Neutrophil (primary cell): Measurements from ENCODE around the gene TTC33.
"Not testable (repeated sequence)": the region's sequence is repeated elsewhere in the genome, so short reads cannot be mapped to it uniquely, and the experiment has no call there.

Source experiments
- H3K27ac ChIP-seq: fragments of 200-600 bp; sonication (generic); 2 replicates; pipeline ENCODE4 v1.5.1; 2016; ENCODE audit warnings: mild to moderate bottlenecking, moderate library complexity
- H3K27me3 ChIP-seq: fragments of 200-600 bp; sonication (generic); 2 replicates; pipeline ENCODE4 v1.6.0; 2016; ENCODE audit warnings: mild to moderate bottlenecking
- H3K36me3 ChIP-seq: fragments of 200-600 bp; sonication (generic); 2 replicates; pipeline ENCODE4 v1.5.1; 2017
- H3K4me1 ChIP-seq, 2 experiments: fragments of 200-600 bp in 1 of 2; sonication (generic) in 1 of 2; 1 replicate in 1 of 2; 2 replicates in 1 of 2; pipeline versions ENCODE4 v1.5.1 to v1.6.1; 2013 to 2016; ENCODE audit warnings: low read depth in 1 of 2, low read length in 1 of 2, mild to moderate bottlenecking in 1 of 2, moderate library complexity in 1 of 2; ENCODE audit not compliant: control insufficient read depth in 1 of 2, insufficient read depth in 1 of 2
- H3K4me3 ChIP-seq, 2 experiments: fragments of 200-600 bp in 1 of 2; sonication (generic) in 1 of 2; 1 replicate in 1 of 2; 2 replicates in 1 of 2; pipeline ENCODE4 v1.5.1; 2013 to 2016; ENCODE audit warnings: low read depth in 1 of 2, low read length in 1 of 2, mild to moderate bottlenecking in 1 of 2, moderate library complexity in 1 of 2
- H3K9me3 ChIP-seq: fragments of 200-600 bp; sonication (generic); 2 replicates; pipeline ENCODE4 v1.5.1; 2016
- TF ChIP-seq, protein P1 (sequence below): fragments of 200-600 bp; sonication (generic); IDR thresholded peaks from 2 replicates; pipeline ENCODE4 v1.5.1; 2016; ENCODE audit warnings: antibody characterized with exemption

Gene TTC33

DNA sequence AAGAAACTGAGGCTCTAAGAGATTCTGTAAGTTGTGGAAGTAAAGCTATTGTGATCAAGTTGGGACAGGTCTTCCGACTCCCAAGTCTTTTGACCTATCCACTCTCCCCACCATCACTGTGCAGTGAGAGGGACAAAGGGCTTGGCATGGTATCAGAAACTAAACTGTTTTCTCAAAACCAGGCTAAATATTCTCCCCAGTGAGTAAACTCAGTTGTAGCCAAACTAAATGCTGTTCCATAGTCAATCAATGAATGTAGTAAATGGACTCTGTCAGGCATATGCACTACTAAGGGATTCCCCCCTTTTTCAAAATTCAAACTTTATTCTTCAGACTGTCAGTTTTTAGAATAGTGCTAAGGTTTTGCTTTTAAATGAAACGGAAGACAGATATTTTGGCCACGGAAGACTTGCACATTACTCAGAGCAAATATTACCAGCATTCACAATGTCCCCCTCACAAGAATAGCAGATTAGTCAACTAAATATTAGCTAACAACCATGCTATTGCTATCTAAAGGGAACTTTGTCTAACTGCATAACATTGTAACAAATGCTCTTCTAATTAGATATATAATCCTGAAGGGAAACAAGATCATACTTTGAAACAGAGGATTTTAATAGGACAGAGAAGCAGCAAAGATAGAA lies 35.3 kb upstream of the TTC33 start:
- Histone ChIP-seq H3K27ac (peak overlapping the region; percentile 68), H3K4me1 (peaks cover 59 to 70% of the 10 kb centered on the region in 2 experiments)

DNA sequence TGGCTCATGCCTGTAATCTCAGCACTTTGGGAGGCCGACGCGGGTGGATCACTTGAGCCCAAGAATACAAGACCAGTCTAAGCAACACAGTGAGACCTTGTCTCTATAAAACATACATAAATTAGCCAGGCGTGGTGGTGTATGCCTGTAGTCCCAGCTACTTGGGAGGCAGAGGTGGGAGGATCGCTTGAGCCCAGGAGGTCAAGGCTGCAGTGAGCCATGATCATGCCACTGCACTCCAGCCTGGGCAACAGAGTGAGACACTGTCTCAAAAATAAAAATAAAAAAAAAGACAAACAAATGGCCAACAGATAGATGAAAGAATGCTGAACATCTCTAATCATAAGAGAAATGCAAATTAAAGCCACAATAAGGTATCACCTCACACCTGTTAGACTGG lies 33.2 kb upstream of the TTC33 start:
- not testable (repeated sequence) for H3K9me3 ChIP-seq, H3K36me3 ChIP-seq, H3K27me3 ChIP-seq, H3K4me3 ChIP-seq
- Histone ChIP-seq H3K27ac (peak overlapping the region; percentile 68), H3K4me1 (peaks cover 49 to 66% of the 10 kb centered on the region in 2 experiments)

More for the DNA sequence above, 35.3 kb upstream of the TTC33 start:
- Histone ChIP-seq H3K4me3 (no peak overlapping the region), H3K27me3 (no peaks in the 10 kb centered on the region), H3K9me3 (no peaks in the 10 kb centered on the region), H3K36me3 (no peaks in the 10 kb centered on the region)
- TF ChIP-seq, protein P1, sequence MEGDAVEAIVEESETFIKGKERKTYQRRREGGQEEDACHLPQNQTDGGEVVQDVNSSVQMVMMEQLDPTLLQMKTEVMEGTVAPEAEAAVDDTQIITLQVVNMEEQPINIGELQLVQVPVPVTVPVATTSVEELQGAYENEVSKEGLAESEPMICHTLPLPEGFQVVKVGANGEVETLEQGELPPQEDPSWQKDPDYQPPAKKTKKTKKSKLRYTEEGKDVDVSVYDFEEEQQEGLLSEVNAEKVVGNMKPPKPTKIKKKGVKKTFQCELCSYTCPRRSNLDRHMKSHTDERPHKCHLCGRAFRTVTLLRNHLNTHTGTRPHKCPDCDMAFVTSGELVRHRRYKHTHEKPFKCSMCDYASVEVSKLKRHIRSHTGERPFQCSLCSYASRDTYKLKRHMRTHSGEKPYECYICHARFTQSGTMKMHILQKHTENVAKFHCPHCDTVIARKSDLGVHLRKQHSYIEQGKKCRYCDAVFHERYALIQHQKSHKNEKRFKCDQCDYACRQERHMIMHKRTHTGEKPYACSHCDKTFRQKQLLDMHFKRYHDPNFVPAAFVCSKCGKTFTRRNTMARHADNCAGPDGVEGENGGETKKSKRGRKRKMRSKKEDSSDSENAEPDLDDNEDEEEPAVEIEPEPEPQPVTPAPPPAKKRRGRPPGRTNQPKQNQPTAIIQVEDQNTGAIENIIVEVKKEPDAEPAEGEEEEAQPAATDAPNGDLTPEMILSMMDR = no peak

DNA sequence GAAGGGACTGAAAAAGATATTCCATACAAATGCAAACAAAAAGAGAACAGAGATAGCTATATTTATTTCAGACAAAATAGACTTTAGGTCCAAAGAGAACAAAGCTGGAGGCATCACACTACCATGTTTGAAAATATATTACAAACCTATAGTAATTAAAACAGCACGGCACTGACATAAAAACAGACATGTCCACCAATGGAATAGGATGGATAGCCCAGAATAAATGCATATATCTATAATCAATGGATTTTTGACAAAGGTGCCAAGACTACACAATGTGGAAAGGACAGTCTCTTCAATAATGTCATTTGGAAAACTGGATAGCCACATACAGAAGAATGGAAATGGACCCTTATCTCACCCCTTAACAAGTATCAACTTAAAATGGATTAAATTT lies 32.2 kb upstream of the TTC33 start:
- H3K36me3 ChIP-seq = no peaks in the 10 kb centered on the region
- H3K4me3 ChIP-seq = no peak overlapping the region
- H3K9me3 ChIP-seq = no peaks in the 10 kb centered on the region
- H3K4me1 ChIP-seq = peaks cover 44 to 62% of the 10 kb centered on the region in 2 experiments
- H3K27me3 ChIP-seq = no peaks in the 10 kb centered on the region
- TF ChIP-seq, protein P1 = no peak
- peak overlapping the region; percentile 68 for H3K27ac ChIP-seq

DNA sequence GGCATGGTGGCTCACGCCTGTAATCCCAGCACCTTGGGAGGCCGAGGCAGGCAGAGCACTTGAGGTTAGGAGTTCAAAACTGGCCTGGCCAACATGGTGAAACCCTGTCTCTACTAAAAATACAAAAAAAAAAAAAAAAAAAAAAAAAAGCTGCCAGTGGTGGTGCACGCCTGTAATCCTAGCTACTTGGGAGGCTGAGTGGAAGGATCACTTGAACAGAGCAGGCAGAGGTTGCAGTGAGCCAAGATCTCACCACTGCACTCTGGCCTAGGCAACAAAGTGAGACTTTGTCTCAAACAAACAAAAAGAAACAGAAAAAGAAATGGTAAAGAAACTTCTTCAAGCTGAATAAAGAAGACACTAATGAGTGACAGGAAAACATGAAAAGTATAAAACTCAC lies 30.9 kb upstream of the TTC33 start:
- H3K9me3 ChIP-seq, H3K4me3 ChIP-seq, H3K27ac ChIP-seq, H3K36me3 ChIP-seq, H3K27me3 ChIP-seq: not testable (repeated sequence)
- H3K4me1 ChIP-seq = peaks cover 45 to 64% of the 10 kb centered on the region in 2 experiments

DNA sequence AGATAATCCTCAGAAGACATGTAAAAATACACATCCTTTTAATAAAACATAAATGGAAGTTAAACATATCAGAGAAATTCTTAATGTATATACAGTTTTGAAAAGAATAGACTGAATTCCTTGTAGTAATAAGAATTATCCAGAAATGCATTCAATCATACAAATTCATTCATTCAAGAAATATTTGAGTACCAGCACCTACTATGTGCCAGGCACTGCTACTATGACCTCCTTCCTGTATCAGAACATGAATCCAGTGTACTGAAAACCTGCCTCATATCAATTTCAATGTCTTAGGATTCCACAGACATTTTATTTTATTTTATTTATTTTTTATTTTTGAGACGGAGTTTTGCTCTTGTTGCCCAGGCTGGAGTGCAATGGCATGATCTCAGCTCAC lies 29.2 kb upstream of the TTC33 start:
- Histone ChIP-seq H3K4me1 (peaks cover 48 to 64% of the 10 kb centered on the region in 2 experiments), H3K27me3 (no peaks in the 10 kb centered on the region), H3K4me3 (no peak overlapping the region), H3K36me3 (no peaks in the 10 kb centered on the region), H3K27ac (no peak overlapping the region), H3K9me3 (no peaks in the 10 kb centered on the region)
- TF ChIP-seq, protein P1 = no peak

DNA sequence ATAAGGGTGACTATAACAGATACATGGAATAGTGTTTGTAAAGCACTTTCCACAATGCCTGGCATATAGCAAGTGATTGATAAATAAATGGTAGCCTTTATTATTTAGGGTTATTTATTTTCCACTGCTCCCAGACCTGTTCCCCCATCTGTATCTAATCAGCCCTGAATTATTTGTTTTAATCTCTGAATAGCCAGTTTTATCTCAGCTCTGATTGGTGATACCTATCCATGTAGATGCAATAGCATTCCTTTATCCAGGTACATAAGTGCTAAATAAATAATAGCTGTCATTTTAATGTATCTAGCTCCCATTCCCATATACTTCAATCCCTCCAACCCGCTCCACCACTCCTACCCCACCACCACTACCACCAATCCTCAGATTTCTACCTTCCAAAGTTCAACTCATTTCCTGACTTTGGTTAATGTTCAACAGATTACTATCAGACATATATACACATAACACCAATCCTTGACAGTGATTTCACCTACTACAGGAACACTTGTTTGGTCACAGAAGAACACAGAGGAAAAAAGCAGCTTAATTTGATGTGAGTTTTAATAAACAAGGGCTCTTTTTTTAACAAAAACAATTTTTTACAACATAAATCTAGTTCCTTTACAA lies 28.4 kb upstream of the TTC33 start:
- Histone ChIP-seq H3K4me3 (no peak overlapping the region), H3K4me1 (peaks cover 48 to 64% of the 10 kb centered on the region in 2 experiments), H3K27ac (no peak overlapping the region), H3K36me3 (no peaks in the 10 kb centered on the region), H3K27me3 (no peaks in the 10 kb centered on the region), H3K9me3 (no peaks in the 10 kb centered on the region)
- TF ChIP-seq, protein P1 = no peak
